ENCODE data around the gene POLR2J3.
"Not testable (repeated sequence)": the region's sequence is repeated elsewhere in the genome, so short reads cannot be mapped to it uniquely, and the experiment has no call there.

DNA sequence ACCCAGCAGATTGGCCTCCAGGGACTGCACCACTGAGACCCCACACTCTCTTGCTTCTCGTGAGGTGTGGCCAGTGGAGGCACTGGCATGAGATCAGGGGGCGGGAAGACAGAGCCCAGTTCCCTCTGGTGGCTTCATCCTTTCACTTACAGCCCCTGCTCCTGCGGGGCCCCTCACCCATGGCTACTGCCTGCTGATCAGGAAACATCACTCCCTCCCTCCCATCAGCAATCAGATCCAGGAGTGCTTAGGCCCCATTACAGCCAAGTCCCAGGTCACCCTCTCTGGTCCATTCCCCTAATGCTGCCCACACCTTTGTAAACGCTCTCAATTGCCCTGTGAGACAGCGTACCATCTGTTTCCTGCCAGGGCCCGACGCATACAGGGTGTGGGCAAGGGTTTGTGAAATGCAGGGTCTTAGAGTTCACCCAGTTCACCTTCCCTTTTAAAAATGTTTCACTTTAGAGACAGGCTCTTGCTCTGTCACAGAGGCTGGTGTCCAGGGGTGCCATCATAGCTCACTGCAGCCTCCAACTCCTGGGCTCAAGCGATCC is 37.2 kb downstream of the POLR2J3 start:
- not testable (repeated sequence) for TF ChIP-seq BHLHE40 (IDR thresholded peaks at IDR 0.05; ENCODE audit: borderline replicate concordance); PKNOX1 (IDR thresholded peaks at IDR 0.05); TARDBP (IDR thresholded peaks at IDR 0.05); FOXK2 (IDR thresholded peaks at IDR 0.05)

Data from HEK293T (cell line).